Common myeloid progenitor, CD34-positive (primary cell): Measurements from ENCODE around the gene DZIP1. TPM values are rescaled to one million over a fixed set of nuclear protein-coding genes. Genes with fewer than 3 reads are reported as not detected.
"Not testable (repeated sequence)": the region's sequence is repeated elsewhere in the genome, so short reads cannot be mapped to it uniquely, and the experiment has no call there.

ENCODE experiments used
- CTCF ChIA-PET: fragments of 350-600 bp; sonication (Branson Sonifier 250); formaldehyde crosslinking; loops from one replicate; lab custom pipeline; 2021; ENCODE audit warnings: antibody characterized with exemption; lab: Charles Lee
- POLR2A ChIA-PET: fragments of 350-600 bp; sonication (Branson Sonifier 250); formaldehyde crosslinking; loops from one replicate; lab custom pipeline; 2021; ENCODE audit warnings: antibody characterized with exemption; lab: Charles Lee
- DNase-seq, 3 donors: peaks; one replicate each; pipeline versions ENCODE4 v3.0.0 to v3.0.0-alpha.2; 2013
- H3K27ac ChIP-seq, 2 experiments: 1 replicate in 1 of 2; 2 replicates in 1 of 2; pipeline ENCODE4 v1.7.0; 2013; ENCODE audit warnings: inconsistent platforms in 2 of 2, low read length in 2 of 2, mild to moderate bottlenecking in 2 of 2, low read depth in 1 of 2, moderate library complexity in 1 of 2; ENCODE audit not compliant: severe bottlenecking in 2 of 2, insufficient read depth in 1 of 2, poor library complexity in 1 of 2
- H3K27me3 ChIP-seq, 5 experiments: replicated peaks in 2 of 5; 1 replicate in 3 of 5; 2 replicates in 2 of 5; pipeline versions ENCODE4 v1.6.1 to v1.7.0; 2013; ENCODE audit warnings: low read length in 4 of 5, mild to moderate bottlenecking in 2 of 5, moderate library complexity in 2 of 5, inconsistent platforms in 1 of 5; ENCODE audit not compliant: insufficient read depth in 5 of 5, control insufficient read depth in 4 of 5
- H3K36me3 ChIP-seq, 4 experiments: 1 replicate in 2 of 4; 2 replicates in 2 of 4; pipeline versions ENCODE4 v1.6.1 to v1.7.0; 2013; ENCODE audit warnings: low read length in 3 of 4, control low read depth in 1 of 4, mild to moderate bottlenecking in 1 of 4; ENCODE audit not compliant: control insufficient read depth in 4 of 4, insufficient read depth in 4 of 4
- H3K4me1 ChIP-seq, 4 experiments: 1 replicate in 3 of 4; 2 replicates in 1 of 4; pipeline versions ENCODE4 v1.6.1 to v1.7.1; 2013; ENCODE audit warnings: low read length in 3 of 4, mild to moderate bottlenecking in 3 of 4, control low read depth in 1 of 4, inconsistent platforms in 1 of 4, moderate library complexity in 1 of 4; ENCODE audit not compliant: control insufficient read depth in 4 of 4, insufficient read depth in 4 of 4; ENCODE audit errors: control extremely low read depth in 1 of 4
- H3K4me3 ChIP-seq, 7 experiments: 1 replicate in 4 of 7; 2 replicates in 3 of 7; pipeline versions ENCODE4 v1.5.1 to v1.7.0; 2013; ENCODE audit warnings: mild to moderate bottlenecking in 7 of 7, low read length in 6 of 7, moderate library complexity in 6 of 7, inconsistent platforms in 2 of 7, low read depth in 2 of 7, control low read depth in 1 of 7; ENCODE audit not compliant: insufficient read depth in 4 of 7, control insufficient read depth in 1 of 7; ENCODE audit errors: extremely low read depth in 1 of 7
- H3K9me3 ChIP-seq, 5 experiments: 1 replicate in 4 of 5; 2 replicates in 1 of 5; pipeline versions ENCODE4 v1.6.1 to v1.7.1; 2013; ENCODE audit warnings: low read length in 4 of 5, mild to moderate bottlenecking in 2 of 5, inconsistent platforms in 1 of 5, low read depth in 1 of 5, moderate library complexity in 1 of 5; ENCODE audit not compliant: control insufficient read depth in 4 of 5, insufficient read depth in 2 of 5; ENCODE audit errors: control extremely low read depth in 1 of 5
- WGBS: methylation state at CpG from one replicate; pipeline ENCODE4 v1.1.5; 2013; ENCODE audit not compliant: insufficient coverage; 5-methylcytosine and 5-hydroxymethylcytosine counted together
- polyA plus RNA-seq: library from polyadenylated mRNA; unstranded; fragments of 120-200 nt; gene quantifications from one replicate; pipeline ENCODE4 v1.2.1, GENCODE V29; 2013

DZIP1 gene
- polyA plus RNA-seq = 0.54 TPM

DNA sequence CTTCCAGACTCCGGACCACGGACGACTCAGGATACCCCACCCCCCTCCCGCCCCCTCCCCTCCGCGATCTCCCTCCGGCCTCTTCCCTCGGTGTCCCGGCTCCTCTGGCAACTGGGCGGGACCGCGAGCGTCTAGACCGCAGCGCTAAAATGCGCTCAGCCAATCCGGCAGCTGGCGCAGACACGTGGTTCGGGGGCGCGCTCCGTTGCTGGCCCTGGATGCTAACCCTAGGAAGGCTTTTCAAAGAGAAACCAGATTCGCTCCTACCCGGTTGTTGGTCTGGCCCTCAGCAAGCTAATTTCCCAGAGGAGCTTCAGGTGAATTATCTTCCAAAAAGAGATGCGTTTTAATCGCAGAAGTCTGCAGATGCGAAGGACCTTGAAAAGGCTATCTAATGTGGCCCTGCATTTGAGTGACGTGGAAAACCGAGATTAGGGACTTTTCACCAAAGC lies at the start of gene DZIP1:
DZIP1 (minus strand) TSS at position 106 of the 452 bp plus-strand sequence. CDS start 2,677 bp downstream, outside the sequence.
- peaks cover 4 to 22% (median 12%) of the 10 kb centered on the region in 4 experiments for H3K4me1 ChIP-seq
- H3K9me3 ChIP-seq = peaks cover 0 to 4% (median 0%) of the 10 kb centered on the region in 5 experiments
- 5% methylated on average over 22 of the region's 30 CpGs for WGBS
- peak within 1 kb of the TSS; percentile 24 to 71 (median 64) for H3K4me3 ChIP-seq
- no peak within 1 kb of the TSS for H3K27ac ChIP-seq
- H3K27me3 ChIP-seq = peaks cover 14 to 58% (median 26%) of the 10 kb centered on the region in 5 experiments
- DNase-seq = peak; percentile 42 to 74 (median 70)
- ChIA-PET POLR2A (no interaction called here), CTCF (interaction anchor here (2.7 kb wide), 1 partner anchor 20 kb away, joined by 9 read pairs; no protein-coding TSS in a partner anchor)
- no peaks in the 10 kb centered on the region for H3K36me3 ChIP-seq

- 100% methylated on average over 4 of the region's 28 CpGs for WGBS
- H3K4me3 ChIP-seq, DNase-seq, H3K36me3 ChIP-seq, H3K27ac ChIP-seq, POLR2A ChIA-PET, H3K4me1 ChIP-seq, CTCF ChIA-PET, H3K27me3 ChIP-seq: not testable (repeated sequence)
- H3K9me3 ChIP-seq = peaks cover 5 to 29% (median 13%) of the 10 kb centered on the region in 5 experiments
These were observed 46.5 kb upstream of the DZIP1 start for GRCh38 chr13:95690986-95691385.

GRCh38 chr13:95689582-95689926 lies 45.0 kb upstream of the DZIP1 start:
- Histone ChIP-seq H3K4me1 (no peaks in the 10 kb centered on the region), H3K9me3 (peaks cover 5 to 32% (median 16%) of the 10 kb centered on the region in 5 experiments), H3K4me3 (no peak overlapping the region), H3K36me3 (peaks cover 0 to 2% (median 0%) of the 10 kb centered on the region in 4 experiments), H3K27me3 (no peaks in the 10 kb centered on the region), H3K27ac (no peak overlapping the region)
- no peak for DNase-seq
- no CpG with 5 or more reads among the region's 3 CpGs for WGBS
- ChIA-PET CTCF (interaction anchor here (1.1 kb wide), 1 partner anchor 9 kb away, joined by 3 read pairs; no protein-coding TSS in a partner anchor), POLR2A (no interaction called here)

- CTCF ChIA-PET, DNase-seq, H3K4me3 ChIP-seq, H3K4me1 ChIP-seq, H3K27me3 ChIP-seq, H3K27ac ChIP-seq: not testable (repeated sequence)
- POLR2A ChIA-PET = interaction anchor here (1.0 kb wide), 1 partner anchor 8 kb away, joined by 3 read pairs; the partner anchor contains the start of gene DNAJC3
- Histone ChIP-seq H3K9me3 (peaks cover 2 to 30% (median 16%) of the 10 kb centered on the region in 5 experiments), H3K36me3 (peaks cover 0 to 12% (median under 1%) of the 10 kb centered on the region in 4 experiments)
- 100% methylated on average over 3 of the region's 5 CpGs for WGBS
These were observed 40.5 kb upstream of the DZIP1 start for GRCh38 chr13:95684960-95685359.

DNA sequence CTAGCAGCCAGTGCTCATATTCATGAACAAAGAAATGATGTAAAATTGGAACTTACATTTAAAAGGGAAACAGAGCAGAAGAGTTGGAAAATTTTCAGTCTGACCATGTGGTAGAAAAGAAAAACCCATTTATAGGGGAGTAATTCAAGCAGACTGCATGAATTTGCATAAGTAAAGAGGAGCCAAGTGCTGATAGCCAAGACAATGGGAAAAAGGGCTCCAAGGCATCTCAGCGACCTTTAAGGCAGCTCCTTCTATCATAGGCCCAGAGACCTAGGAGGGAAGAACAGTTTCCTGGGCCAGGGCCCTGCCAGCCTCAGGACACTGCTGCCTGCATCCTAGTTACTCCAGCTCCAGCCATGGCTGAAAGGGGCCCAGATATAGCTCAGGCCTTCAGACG lies 39.9 kb upstream of the DZIP1 start:
- Histone ChIP-seq H3K27ac (no peak overlapping the region), H3K4me1 (peaks cover 3 to 10% (median 6%) of the 10 kb centered on the region in 4 experiments), H3K36me3 (peaks cover 0 to 12% (median under 1%) of the 10 kb centered on the region in 4 experiments), H3K9me3 (peaks cover 0 to 30% (median 16%) of the 10 kb centered on the region in 5 experiments), H3K27me3 (no peaks in the 10 kb centered on the region), H3K4me3 (no peak overlapping the region)
- DNase-seq = no peak
- ChIA-PET POLR2A (no interaction called here), CTCF (no interaction called here)
- 100% methylated on average over 1 of the region's 2 CpGs for WGBS

DNA sequence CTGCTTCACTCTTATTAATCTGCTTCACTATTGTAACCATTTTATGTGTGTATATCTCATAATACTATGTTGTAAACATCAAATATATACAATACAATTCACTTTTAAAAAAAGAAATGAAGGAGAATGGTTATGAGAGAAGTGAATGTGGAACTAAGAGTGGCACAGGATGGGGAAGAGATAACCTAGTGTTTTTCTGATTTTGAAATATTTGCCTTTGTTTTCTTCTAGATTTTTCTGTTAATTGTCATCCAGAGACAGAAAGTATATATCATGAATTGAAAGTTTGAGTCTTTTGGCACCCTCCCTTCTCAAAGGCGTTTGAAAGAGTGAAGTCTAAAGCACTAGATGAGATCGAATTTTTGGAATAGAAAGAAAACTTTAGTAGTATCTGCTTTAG lies 35.2 kb upstream of the DZIP1 start:
- DNase-seq = no peak
- H3K9me3 ChIP-seq = no peaks in the 10 kb centered on the region
- peaks cover 0 to 12% (median 0%) of the 10 kb centered on the region in 4 experiments for H3K36me3 ChIP-seq
- H3K27ac ChIP-seq = no peak overlapping the region
- H3K4me1 ChIP-seq = peaks cover 18 to 46% (median 31%) of the 10 kb centered on the region in 4 experiments
- no peaks in the 10 kb centered on the region for H3K27me3 ChIP-seq
- CTCF ChIA-PET = interaction anchor here (1.5 kb wide), 1 partner anchor 8 kb away, joined by 4 read pairs; no protein-coding TSS in a partner anchor
- POLR2A ChIA-PET = no interaction called here
- H3K4me3 ChIP-seq = no peak overlapping the region
- WGBS = 60% methylated on average over 1 of the region's 2 CpGs

- peaks cover 18 to 46% (median 28%) of the 10 kb centered on the region in 4 experiments for H3K4me1 ChIP-seq
- H3K27ac ChIP-seq = no peak overlapping the region
- H3K4me3 ChIP-seq = peak overlapping the region in 4 of 7 experiments; percentile 79 to 97 (median 92)
- no peak for DNase-seq
- H3K36me3 ChIP-seq = peaks cover 0 to 12% (median under 1%) of the 10 kb centered on the region in 4 experiments
- H3K27me3 ChIP-seq = no peaks in the 10 kb centered on the region
- peaks cover 0 to 3% (median under 1%) of the 10 kb centered on the region in 5 experiments for H3K9me3 ChIP-seq
- WGBS = 100% methylated on average over 1 of the region's 4 CpGs
- ChIA-PET CTCF (interaction anchor here (1.5 kb wide), 1 partner anchor 9 kb away, joined by 4 read pairs; no protein-coding TSS in a partner anchor), POLR2A (no interaction called here)
These were observed 34.5 kb upstream of the DZIP1 start for GRCh38 chr13:95678967-95679366.
